Activated T-cell treated with anti-CD3 and anti-CD28 coated beads, Interleukin-2, amount 50 U/mL, for 48 hours (primary cell): ENCODE results near the gene MERTK.

Experiments used
- DNase-seq, 2 experiments: peaks; one replicate each; pipeline ENCODE4 v3.0.0-alpha.2; 2020

MERTK gene

DNA sequence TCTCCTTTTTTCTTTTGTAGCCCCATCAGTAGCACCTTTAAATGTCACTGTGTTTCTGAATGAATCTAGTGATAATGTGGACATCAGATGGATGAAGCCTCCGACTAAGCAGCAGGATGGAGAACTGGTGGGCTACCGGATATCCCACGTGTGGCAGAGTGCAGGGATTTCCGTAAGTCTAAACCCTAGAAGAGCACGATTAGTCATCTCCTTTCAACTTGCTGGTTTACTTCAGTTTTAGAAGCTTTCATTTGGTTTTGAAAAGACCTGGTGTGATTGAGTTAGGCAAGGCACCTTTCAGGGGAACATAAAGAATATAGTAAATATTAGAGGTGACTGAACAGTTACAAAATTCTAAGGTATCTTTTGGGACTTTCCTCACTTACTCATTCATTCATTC lies 84.4 kb downstream of the MERTK start:
- peak; percentile 34 to 52 for DNase-seq

DNA sequence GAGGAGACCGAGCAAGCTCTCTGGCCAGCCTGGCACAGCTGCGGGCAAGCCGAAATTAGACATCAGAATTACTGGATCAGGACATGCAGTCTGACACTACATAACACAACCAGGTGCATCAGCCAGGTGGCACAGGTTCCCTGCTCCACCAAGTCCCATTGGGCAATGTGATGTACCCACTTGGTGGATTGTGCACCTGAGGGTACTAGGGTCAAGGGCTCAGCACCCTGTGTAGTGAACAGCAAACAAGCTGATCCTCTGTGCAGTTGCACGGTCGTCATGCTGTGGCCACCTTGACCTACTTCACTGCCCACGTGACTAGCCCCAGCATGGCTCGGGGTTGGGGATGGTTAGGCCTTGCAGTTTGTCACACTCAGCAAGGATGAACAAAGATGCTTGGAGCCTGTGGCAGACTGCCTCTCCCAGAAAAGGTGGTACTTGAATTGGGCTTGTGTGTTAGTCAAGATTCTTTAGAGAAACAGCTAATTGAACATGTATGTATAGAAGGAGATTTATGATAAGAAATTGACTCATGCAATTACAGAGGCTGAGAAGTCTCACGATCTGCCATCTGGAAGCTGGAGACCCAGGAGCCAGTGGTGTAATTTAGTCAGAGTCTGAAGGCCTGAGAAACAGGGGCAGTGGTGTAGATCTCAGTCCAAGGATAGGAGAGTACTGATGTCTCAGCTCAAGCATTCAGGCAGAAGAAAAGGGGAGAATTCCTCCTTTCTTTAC lies 85.2 kb downstream of the MERTK start:
- no peak for DNase-seq

DNA sequence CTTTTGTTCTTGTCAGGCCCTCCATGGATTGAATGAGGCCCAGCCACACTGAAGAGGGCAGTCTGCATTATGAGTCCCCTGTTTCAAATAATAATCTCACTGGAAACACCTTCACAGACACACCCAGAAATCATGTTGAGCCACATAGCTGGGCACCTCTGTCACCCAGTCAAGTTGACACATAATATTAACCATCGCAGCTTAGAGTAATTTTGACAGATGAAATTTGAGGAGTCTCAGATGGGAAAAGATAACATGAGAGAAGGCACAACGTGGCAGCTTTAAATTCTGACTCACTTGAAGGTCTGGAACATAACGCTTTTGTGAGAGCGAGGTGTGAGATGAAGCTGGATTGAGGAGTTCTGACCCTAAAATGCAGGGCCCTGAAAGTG lies 85.8 kb downstream of the MERTK start:
- DNase-seq, result no peak

DNA sequence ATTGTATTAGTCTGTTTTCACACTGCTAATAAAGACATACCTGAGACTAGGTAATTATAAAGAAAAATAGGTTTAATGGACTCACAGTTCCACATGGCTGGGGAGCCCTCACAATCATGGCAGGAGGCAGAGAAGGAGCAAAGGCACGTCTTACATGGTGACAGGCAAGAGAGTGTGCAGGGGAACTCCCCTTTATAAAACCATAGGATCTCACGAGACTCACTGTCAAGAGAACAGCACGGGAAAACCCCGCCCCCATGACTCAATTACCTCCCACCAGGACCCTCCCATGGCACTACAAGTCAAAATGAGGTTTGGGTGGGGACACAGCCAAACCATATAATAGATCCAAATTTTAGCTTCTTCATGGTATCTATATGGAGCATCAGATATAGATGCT lies 87.1 kb downstream of the MERTK start:
- no peak for DNase-seq

DNA sequence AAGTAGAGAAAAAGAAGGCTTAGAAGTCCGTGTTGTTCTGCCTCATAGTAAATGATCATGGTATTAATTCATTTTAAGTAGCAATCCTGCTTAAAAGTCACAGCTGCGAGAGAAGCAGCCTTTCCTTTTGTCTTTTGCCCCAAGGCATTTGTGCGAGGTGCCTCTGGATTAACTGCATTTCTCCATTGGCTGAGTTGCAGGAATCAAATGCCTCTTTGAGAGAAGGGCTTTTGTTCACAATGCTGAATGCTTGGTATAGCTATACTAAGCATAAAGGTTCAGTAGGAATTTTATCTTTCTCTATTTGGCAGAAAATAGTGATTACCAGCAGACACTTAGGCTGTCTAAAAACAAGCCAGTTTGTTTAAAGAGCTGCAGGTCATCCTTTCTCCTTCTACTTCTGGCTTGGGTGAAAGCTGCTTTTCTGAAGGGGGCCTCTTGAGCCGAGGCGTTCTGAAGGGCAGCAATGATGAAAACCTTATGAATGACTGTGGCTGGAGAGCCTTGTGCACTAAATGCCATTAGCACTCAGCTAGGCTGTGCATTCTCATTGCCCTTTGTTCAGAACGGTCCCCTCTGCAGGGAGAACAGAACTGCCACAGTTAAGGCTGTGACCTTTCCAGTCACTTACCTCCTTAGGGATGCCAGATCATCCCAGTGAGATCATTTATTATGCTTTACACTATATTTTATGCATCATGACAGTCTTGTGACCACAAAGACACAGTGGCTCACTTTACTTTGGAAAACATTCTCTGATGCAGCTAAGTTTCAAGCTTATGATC lies 87.9 kb downstream of the MERTK start:
- no peak for DNase-seq

DNA sequence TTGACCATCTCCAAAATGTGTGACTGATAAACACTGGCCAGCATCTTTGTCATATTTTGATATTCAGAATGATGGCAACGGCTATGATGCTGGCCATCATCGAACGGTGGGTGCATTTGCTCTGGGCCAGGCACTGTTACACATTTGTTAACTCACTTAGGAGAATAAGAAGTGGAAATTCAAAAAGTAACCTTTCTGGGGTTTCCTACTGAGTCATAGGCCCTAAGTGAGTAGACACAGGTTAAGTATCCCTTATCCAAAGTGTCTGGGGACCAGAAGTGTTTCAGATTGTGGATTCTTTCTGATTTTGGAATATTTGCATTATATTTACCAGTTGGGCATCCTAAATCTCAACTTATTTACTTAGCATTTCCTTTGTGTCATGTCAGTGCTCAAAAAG lies 92.0 kb downstream of the MERTK start:
- no peak for DNase-seq

DNA sequence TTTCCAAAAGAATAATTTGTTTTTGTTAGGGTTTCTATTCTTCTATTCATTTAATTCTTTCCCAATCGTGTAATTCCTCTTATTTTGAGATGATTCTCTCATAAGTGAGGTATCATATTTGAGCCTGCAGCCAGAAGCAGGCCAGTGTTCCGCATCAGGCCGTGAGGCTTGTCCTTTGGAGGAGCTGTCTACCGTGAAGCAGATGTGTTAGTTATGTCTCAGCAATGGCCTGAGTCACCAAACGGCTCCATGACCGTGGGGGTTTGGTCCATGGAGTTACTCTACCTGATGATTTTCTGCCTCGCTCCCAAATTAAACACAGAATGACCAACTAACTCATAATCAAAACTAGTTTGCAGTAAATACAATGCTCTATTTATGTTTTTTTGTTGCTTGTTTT lies 92.4 kb downstream of the MERTK start:
- no peak for DNase-seq

DNA sequence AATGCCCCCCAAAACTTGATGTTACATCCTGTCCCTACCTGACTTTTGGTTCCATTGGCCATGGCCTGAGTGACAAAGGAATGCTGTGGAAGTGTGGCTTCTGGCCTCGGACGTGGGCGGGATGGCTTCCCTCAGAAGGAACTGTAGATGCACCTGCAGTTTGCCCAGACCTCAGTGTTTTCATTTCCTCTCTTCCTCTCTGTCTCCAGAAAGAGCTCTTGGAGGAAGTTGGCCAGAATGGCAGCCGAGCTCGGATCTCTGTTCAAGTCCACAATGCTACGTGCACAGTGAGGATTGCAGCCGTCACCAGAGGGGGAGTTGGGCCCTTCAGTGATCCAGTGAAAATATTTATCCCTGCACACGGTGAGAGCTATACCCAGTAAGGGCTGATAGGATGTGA lies 95.6 kb downstream of the MERTK start:
- DNase-seq, result no peak

DNA sequence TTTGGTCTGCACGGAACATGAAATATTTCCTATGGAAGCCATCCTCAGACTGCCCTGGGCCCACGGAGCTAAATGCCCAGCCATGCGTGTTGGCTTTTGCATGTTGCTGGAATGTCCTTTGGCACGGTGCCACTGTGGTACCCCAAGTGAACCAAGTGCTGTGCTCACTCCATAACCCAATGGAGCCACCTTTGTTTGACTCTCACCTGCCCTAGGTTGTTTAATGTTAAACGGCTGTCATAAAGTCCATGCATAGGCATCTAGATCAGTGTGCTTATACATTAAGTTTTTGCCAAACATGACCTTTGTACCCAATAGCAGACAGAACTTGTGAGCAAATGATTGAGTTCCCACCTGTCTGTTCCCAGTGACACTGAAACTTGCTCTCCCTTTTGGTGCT lies 96.7 kb downstream of the MERTK start:
- DNase-seq, result no peak

DNA sequence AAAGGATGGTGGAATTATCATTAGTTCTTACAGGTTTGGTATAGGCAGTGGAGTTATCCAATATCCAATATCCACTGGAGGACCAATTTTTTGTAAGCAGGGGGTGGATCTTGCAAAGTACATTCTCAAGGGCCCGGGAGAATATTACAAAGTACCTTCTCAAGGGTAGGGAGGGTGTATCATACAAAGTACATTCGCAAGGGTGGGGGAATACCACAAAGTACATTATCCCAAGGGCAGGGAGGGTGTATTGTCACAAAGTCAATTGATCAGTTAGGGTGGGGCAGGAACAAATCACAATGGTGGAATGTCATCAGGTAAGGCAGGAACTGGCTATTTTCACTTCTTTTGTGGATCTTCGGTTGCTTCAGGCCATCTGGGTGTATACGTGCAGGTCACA lies 101.4 kb downstream of the MERTK start:
- DNase-seq, result no peak

DNA sequence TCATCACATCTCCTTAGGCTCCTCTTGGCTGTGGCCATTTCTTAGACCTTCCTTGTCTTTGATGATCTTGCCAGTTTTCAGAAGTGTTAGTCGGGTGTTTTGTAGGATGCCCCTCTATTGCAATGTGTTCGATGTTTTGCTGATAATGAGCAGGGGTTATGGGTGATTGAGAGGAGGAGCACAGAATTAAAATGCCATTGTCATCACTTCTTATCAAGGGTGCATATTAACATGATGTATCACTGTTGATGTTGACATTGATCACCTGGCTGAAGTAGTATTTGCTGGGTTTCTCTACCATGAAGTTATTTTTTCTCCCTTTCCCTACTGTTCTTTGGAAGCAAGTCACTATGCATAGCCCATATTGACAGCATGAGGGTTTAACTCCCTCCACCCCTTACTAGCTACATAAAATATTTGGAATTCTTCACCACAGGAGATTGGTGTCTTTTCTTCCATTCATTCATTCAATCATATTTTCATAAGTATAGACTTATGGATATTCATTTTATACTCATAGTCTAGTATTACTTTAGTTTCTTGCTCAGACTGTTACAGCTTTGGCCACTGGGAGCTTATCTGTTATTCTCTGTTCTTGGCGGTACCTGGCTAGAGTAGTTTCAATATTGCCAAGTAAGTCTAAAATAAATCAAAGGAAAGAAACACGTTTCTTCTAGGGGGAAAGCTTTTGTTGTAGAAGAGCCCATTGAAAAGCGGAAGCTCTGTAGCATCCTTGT lies 102.2 kb downstream of the MERTK start:
- DNase-seq, result no peak

DNA sequence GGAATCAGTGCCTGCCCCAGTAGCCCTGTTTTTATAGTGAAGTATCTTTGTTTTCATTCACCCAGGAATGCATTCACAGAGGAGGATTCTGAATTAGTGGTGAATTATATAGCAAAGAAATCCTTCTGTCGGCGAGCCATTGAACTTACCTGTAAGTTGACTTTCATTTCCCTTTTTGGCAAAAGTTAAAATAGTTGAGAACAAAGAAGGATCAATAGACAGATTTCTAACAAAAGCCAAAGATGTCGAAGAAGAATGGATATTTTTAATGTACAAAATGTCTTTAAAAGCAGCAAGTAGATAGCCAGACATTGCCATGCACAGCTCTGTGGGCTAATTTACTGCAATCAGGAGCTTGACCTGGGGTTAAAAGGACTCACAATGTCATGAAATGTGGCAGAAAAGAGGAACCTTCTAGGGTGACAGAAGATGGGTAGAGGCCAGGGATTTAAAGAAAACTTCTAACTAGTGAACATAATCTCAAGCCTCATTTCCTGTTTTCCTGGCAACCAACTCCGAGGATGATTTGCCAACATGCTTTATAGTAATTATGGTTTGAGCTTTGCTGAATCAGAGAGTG lies 102.8 kb downstream of the MERTK start:
- no peak for DNase-seq

DNA sequence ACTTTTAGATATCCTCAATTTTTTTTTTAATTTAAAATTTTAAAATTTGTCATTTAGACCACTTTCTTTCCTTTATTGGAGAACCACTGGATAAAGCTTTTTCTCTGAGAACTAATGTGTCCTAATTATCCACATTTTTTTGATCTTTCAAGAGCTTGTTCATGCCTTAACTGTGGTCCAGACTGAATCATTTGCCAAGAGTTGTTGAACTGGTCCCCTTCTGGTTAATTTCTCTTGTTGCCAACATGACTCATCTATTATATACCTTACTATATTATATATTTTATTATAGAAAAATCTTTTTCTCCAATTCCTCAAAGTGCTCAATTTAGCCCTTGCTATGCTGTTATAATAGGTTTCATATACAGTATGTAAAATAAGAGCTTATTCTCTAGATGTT lies 103.5 kb downstream of the MERTK start:
- DNase-seq, result no peak

DNA sequence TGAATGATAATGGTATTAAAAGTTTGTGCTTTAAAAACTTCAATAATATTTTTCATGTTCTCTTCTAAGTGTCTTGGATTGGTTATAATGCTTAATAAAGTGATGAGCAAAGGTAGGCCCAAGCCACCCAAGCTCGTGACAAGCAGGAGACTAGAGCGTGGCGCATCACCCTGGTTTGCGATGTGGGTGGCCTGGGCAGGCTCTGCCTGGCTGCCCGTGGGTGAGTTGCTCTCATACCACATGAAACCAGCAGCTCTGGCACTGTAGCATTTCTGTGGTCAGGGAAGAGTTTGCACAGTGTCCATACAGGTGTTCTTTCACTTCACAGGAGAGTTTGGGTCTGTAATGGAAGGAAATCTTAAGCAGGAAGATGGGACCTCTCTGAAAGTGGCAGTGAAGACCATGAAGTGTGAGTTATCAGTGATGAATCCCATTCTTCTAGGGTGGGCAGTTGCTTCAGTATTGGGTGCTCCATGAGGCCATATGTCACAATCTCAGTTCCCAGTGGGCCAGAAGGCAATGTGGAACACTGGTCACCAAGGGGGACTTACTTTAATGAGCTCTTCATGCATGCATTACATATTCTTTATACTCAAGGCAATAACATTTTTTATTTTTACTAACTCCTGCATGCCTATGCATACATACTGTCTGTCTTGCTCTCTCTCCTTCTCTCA lies 105.3 kb downstream of the MERTK start:
- no peak for DNase-seq

DNA sequence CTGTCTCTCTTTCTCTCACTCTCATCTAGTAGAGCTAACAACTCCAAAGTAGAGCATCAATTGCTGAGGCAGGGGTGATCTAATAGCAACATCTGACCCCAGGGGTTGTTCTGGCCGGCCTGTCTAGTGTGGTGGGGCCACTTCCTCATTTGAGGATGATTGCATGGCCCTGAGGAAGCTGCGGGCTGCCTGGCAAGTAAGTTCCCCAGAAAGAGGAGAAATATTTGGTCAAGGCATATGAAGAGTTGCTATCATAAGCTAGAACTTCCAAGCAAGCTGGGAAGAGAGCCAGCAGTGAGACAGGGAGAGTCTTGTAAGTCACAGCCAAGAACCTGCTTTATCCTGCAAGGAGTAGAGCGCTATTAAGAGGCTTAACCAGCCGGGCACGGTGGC lies 105.8 kb downstream of the MERTK start:
- DNase-seq, result no peak

DNA sequence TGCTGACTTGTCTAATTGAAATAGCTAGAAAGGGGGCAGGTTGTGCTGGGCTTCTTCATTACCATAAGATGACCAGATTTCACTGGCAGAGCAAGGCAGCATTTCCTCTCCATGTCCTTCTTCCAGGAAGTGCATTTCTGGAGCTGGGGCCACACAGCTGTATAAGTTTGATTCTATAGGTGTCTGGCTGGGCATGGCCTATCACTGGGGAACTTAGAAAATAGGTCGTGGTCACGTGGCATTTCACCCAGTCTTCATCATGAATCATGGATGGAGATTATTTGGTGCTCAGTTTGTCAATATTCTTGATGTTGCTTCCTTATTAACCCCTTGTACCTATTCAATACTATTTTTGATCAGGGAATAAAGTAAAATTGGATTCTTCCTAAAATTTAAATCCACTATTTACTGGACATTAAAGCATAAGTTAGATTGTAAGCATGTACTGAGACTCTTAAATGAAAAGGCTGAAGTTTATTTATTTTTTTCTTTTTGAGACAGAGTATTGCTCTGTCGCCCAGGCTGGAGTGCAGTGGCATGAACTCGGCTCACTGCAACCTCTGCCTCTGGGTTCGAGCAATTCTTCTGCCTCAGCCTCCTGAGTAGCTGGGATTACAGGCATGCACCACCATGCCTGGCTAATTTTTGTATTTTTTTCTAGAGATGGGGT lies 107.1 kb downstream of the MERTK start:
- DNase-seq, result no peak

DNA sequence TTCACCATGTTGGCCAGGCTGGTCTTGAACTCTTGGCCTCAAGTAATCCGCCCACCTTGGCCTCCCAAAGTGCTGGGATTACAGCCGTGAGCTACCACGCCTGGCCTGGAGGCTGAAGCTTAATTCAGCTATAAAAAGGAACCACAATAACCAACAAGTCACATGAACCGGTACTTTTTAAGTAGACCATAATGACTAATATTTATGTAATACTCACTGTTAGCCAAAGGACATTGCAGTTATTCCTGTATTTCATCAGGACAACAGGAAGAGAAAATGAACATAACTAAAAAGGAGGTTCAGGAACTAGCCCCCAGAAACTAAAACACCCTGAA lies 107.6 kb downstream of the MERTK start:
- no peak for DNase-seq

DNA sequence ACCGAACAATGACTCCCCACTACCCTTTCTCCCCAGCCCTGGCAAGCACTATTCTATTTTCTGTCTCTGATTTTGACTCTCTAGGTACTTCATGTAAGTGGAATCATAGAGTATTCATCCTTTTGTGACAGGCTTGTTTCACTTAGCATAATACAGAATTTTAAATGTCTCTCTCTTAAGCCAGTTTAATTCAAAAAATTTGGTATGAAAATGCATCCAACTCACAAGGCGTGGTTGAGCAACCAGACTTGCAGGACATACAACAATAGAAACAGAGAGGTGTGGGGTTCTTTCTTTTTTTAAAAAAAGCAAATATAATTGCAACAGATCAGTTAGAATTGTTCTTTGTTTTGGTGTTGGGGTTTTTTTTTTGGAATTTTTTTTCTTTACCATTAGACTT lies 109.1 kb downstream of the MERTK start:
- DNase-seq, result no peak

DNA sequence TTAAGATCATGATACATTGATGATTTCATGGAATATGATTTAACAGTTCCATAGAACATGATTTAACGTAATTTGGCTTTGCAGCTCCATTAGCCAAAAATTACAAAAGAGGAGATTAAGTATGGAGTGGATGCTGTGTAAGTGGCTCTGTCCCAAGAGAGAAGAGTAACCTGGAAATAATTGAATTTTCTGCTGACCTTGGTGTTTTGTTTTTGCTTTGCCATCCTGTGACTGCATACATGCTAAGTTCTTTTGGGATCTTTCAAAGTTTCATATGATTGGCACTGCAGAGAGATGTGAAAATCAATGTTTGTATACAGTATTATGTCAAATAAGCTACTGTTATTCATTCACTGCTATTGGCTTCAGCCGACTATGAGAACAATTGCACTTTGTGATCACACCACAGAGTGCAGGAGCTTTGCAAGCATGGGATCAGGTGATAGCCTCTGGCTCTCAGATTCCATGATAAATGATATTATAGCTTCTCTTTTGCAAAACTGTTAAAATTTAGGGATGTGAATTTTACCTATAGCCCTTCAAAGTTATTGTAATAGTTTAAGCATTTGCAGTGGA lies 110.6 kb downstream of the MERTK start:
- DNase-seq, result no peak

DNA sequence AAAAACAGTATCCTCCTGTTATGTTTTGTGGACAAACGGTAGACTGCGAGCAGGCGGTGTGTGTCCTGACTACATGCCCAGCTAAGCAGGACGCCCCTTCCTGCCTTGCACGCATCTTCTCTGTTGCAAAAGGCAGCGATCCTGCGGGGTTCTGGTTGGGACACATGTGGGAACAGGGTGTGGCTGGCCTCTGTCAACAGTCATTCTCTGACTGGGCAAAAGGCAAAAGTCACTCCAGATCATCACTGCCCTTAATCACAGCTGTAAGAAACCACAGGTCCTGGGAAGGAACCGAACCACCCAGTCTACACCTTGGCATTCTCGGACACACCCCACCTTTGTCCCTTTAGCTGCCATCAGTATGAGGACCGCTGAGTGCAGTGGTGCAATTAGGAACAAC lies 112.3 kb downstream of the MERTK start:
- DNase-seq, result no peak

DNA sequence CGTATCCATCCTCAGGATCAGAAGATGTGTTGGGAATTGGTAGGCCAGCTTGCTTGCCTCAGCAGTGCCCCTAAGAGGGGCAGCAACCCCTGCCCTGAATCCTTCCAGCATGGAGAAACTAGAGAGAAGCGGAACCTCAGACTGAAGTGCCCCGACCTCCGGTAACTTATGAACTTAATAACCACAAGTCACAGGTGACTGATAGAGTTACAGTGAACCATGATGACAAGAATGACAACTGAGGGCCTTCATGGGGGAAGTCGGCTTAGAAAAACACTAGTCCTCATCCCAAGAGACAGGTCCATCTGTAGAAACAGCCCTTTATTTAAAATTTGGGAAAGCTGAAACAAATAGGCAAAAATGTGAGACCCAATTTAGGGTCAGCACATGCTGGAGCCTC lies 114.1 kb downstream of the MERTK start:
- no peak for DNase-seq

DNA sequence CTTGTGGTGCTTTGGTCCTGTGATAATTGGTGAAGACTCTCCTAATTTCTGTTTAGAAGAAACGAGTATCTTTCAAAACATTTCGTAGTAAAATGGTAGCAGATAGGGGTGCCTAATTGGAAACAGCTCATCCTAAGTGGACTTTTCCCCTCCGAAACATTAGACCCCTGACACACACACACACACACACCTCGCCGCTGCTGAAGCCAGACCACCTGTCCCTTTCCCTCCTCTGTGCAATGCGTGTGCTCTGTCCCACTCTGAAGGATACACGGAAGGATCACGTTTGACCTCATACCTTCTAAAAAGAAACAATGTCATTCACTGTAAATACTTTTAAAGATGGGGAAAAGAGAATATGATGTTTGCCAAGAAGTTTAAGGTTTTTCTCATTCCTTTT lies 120.4 kb downstream of the MERTK start:
- DNase-seq, result no peak
